ENCODE data around the gene KPNB1.

KPNB1 gene

DNA sequence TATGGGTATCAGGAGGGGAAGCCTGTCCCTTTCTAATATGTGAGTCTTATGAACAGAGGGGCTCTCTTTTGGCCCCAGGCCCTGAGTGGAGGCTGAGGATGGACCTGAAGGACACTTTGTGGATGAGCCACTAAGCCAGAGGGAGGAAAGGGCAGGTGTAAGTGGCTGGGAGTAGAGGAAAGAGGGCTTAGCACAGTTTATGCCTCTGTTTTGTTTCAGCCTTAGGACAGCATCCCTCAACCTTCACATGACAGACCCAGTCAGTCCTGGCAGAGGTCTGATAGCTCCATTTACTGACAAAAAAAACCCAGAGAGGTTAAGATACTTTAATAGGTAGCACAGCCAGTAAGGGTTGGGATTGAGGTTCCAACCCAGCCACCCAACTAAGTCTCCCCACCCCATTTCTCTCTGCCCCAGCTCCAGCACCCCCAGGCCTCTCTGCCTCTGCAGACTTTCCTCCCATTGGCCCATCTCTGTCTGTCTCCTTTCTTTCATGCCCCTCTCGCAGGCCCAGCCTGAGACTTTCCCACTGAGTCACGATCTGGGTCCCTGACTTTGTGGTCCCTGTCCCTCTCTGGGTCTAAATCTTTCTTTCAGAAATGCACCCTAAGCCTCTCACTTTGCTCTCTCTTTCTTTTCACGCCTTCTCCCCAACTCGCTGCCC, 78.6 kb downstream of the KPNB1 start:
- no peak overlapping the region for H3K4me3 ChIP-seq (ENCODE audit: insufficient read depth, low read depth, low read length, poor library complexity, severe bottlenecking)
- no peak for DNase-seq
- peaks cover 7% of the 10 kb centered on the region for H3K4me1 ChIP-seq (ENCODE audit: control insufficient read depth, insufficient read depth, low read length, poor library complexity, severe bottlenecking)
- no peaks in the 10 kb centered on the region for H3K9me3 ChIP-seq (ENCODE audit: control insufficient read depth, low read length)
- H3K27ac ChIP-seq (ENCODE audit: insufficient read depth, low read length, poor library complexity, severe bottlenecking) = no peak overlapping the region
- H3K36me3 ChIP-seq (ENCODE audit: control insufficient read depth, insufficient read depth, low read length) = no peaks in the 10 kb centered on the region
- no peaks in the 10 kb centered on the region for H3K27me3 ChIP-seq (replicated peaks; ENCODE audit: control insufficient read depth, insufficient read depth, low read length, poor library complexity, severe bottlenecking)

- H3K4me1 ChIP-seq (ENCODE audit: control insufficient read depth, insufficient read depth, low read length, poor library complexity, severe bottlenecking) = peaks cover 10% of the 10 kb centered on the region
- no peaks in the 10 kb centered on the region for H3K9me3 ChIP-seq (ENCODE audit: control insufficient read depth, low read length)
- H3K27me3 ChIP-seq (replicated peaks; ENCODE audit: control insufficient read depth, insufficient read depth, low read length, poor library complexity, severe bottlenecking) = no peaks in the 10 kb centered on the region
- DNase-seq = no peak
- no peaks in the 10 kb centered on the region for H3K36me3 ChIP-seq (ENCODE audit: control insufficient read depth, insufficient read depth, low read length)
- no peak overlapping the region for H3K27ac ChIP-seq (ENCODE audit: insufficient read depth, low read length, poor library complexity, severe bottlenecking)
- no peak overlapping the region for H3K4me3 ChIP-seq (ENCODE audit: insufficient read depth, low read depth, low read length, poor library complexity, severe bottlenecking)
Measured at GRCh38 chr17:47729476-47729875, 79.8 kb downstream of the KPNB1 start.

DNA sequence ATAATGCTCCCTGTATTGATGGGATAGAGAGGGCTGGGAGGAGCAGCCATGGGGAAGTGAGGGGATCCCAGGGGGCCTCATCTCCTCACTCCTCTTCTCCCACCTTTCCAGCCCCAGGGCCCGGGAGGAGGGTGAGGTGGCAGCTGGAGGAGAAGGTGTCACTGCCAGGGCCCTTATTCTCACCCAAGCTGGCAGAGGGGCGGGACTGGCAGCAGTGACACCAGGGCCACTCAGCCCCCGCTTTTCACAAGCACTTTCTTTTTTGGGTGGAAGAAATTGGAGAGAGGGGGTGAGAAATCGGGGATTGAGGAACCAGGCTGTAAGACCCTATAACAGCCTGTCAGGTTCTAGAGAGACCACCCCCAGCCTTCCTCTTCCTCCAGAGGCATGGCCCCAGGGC, 81.0 kb downstream of the KPNB1 start:
- H3K4me3 ChIP-seq (ENCODE audit: insufficient read depth, low read depth, low read length, poor library complexity, severe bottlenecking) = no peak overlapping the region
- no peak overlapping the region for H3K27ac ChIP-seq (ENCODE audit: insufficient read depth, low read length, poor library complexity, severe bottlenecking)
- H3K27me3 ChIP-seq (replicated peaks; ENCODE audit: control insufficient read depth, insufficient read depth, low read length, poor library complexity, severe bottlenecking) = no peaks in the 10 kb centered on the region
- no peaks in the 10 kb centered on the region for H3K36me3 ChIP-seq (ENCODE audit: control insufficient read depth, insufficient read depth, low read length)
- no peak for DNase-seq
- H3K4me1 ChIP-seq (ENCODE audit: control insufficient read depth, insufficient read depth, low read length, poor library complexity, severe bottlenecking) = peaks cover 10% of the 10 kb centered on the region
- no peaks in the 10 kb centered on the region for H3K9me3 ChIP-seq (ENCODE audit: control insufficient read depth, low read length)

DNA sequence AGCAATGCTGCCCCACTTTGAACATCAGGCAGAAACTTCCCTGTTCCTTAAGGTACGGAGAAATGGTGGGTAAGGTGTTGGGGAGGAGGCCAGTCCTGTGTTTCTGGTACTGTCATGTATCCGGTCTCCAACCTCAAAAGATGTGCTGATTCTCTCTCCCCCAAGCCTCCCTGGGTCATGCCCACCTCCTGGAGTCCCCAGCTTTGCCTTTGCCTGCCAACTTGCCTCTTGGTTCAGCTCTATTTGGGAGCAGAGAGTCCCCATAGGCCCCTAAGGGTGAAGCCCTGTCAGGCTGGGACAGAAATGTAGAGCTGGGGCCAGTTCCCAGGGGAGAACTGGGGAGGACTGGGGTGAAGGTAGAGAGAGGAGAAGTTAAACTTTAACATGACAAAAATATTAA, 81.7 kb downstream of the KPNB1 start:
- Histone ChIP-seq H3K36me3 (ENCODE audit: control insufficient read depth, insufficient read depth, low read length) (no peaks in the 10 kb centered on the region), H3K4me3 (ENCODE audit: insufficient read depth, low read depth, low read length, poor library complexity, severe bottlenecking) (no peak overlapping the region), H3K27ac (ENCODE audit: insufficient read depth, low read length, poor library complexity, severe bottlenecking) (no peak overlapping the region), H3K27me3 (replicated peaks; ENCODE audit: control insufficient read depth, insufficient read depth, low read length, poor library complexity, severe bottlenecking) (no peaks in the 10 kb centered on the region), H3K4me1 (ENCODE audit: control insufficient read depth, insufficient read depth, low read length, poor library complexity, severe bottlenecking) (peaks cover 10% of the 10 kb centered on the region), H3K9me3 (ENCODE audit: control insufficient read depth, low read length) (no peaks in the 10 kb centered on the region)
- DNase-seq = no peak

DNA sequence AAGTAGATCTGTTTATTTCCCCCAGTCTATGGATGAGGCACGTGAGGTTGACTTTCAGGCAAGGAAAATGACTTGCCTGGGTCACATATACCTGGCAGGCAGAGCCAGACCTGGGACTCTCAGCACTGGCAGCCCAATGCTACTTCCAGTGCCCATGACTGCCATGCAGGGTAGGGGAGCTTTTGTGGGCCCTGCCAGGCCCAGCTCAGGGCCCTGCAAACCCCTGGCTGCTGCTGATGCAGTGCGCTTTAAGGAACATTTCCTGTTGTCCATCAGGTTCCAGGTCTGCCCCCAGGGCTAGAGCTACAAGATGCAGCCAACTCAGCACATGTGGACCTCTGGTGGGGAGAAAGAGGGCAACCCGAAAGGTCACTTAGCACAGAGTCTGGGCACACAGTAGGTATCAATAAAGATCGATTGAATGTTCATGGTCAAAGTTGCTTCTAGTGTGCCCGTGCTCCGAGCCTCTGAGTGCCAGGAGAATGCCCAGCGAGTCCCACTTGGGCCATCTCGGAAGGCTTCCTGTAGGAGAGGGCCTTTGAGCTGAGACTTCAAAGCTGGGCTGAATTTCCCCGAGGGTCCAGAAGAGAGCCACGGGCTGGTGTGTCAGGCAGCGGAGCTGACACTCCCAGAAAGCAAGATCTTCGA, 82.8 kb downstream of the KPNB1 start:
- peak overlapping the region; percentile 60 for H3K4me3 ChIP-seq (ENCODE audit: insufficient read depth, low read depth, low read length, poor library complexity, severe bottlenecking)
- DNase-seq = no peak
- no peaks in the 10 kb centered on the region for H3K9me3 ChIP-seq (ENCODE audit: control insufficient read depth, low read length)
- H3K36me3 ChIP-seq (ENCODE audit: control insufficient read depth, insufficient read depth, low read length) = no peaks in the 10 kb centered on the region
- H3K27me3 ChIP-seq (replicated peaks; ENCODE audit: control insufficient read depth, insufficient read depth, low read length, poor library complexity, severe bottlenecking) = no peaks in the 10 kb centered on the region
- H3K27ac ChIP-seq (ENCODE audit: insufficient read depth, low read length, poor library complexity, severe bottlenecking) = peak overlapping the region; percentile 60
- H3K4me1 ChIP-seq (ENCODE audit: control insufficient read depth, insufficient read depth, low read length, poor library complexity, severe bottlenecking) = peaks cover 10% of the 10 kb centered on the region

- Histone ChIP-seq H3K9me3 (ENCODE audit: control insufficient read depth, low read length) (no peaks in the 10 kb centered on the region), H3K27ac (ENCODE audit: insufficient read depth, low read length, poor library complexity, severe bottlenecking) (peak within 1 kb of the TSS; percentile 60), H3K27me3 (replicated peaks; ENCODE audit: control insufficient read depth, insufficient read depth, low read length, poor library complexity, severe bottlenecking) (no peaks in the 10 kb centered on the region), H3K4me1 (ENCODE audit: control insufficient read depth, insufficient read depth, low read length, poor library complexity, severe bottlenecking) (peaks cover 10% of the 10 kb centered on the region), H3K36me3 (ENCODE audit: control insufficient read depth, insufficient read depth, low read length) (no peaks in the 10 kb centered on the region), H3K4me3 (ENCODE audit: insufficient read depth, low read depth, low read length, poor library complexity, severe bottlenecking) (peak within 1 kb of the TSS; percentile 60)
- peak; percentile 82 to 85 (median 85) for DNase-seq
Measured at GRCh38 chr17:47733047-47733673, 83.4 kb downstream of the KPNB1 start, which contains the start of gene TBX21. TSS of gene TBX21 (plus strand) at chr17:47733236. CDS start at chr17:47733455, 219 bp downstream.

DNA sequence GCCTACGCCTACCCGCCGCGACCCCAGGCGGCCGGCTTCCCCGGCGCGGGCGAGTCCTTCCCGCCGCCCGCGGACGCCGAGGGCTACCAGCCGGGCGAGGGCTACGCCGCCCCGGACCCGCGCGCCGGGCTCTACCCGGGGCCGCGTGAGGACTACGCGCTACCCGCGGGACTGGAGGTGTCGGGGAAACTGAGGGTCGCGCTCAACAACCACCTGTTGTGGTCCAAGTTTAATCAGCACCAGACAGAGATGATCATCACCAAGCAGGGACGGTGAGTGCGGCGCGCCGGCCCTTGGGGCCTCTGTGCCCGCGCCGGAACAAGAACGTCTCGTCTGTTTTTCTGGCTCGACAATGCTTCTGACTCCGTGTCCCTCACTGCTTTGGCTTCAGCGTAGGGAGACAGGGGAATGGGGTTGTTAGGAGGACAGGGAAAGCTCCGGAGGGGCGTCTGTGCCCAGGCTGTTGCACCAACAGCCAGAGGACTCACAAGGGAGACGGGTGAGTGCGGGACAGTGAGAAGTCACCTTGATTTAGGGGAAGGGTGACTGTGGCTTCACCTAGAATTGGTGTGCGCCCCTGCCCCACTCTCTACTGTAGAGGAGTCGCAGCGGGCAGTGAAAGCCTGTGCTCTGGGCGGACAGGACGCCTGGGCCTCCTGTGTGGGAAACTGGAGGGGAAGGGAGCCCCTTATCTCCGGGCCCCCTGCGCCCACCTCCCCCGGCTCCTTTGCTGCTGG, 84.1 kb downstream of the KPNB1 start:
- Histone ChIP-seq H3K4me1 (ENCODE audit: control insufficient read depth, insufficient read depth, low read length, poor library complexity, severe bottlenecking) (peaks cover 10% of the 10 kb centered on the region), H3K4me3 (ENCODE audit: insufficient read depth, low read depth, low read length, poor library complexity, severe bottlenecking) (peak overlapping the region; percentile 60), H3K9me3 (ENCODE audit: control insufficient read depth, low read length) (no peaks in the 10 kb centered on the region), H3K27ac (ENCODE audit: insufficient read depth, low read length, poor library complexity, severe bottlenecking) (peak overlapping the region; percentile 60), H3K36me3 (ENCODE audit: control insufficient read depth, insufficient read depth, low read length) (no peaks in the 10 kb centered on the region), H3K27me3 (replicated peaks; ENCODE audit: control insufficient read depth, insufficient read depth, low read length, poor library complexity, severe bottlenecking) (no peaks in the 10 kb centered on the region)
- no peak for DNase-seq

GRCh38 chr17:47735139-47735464, 85.4 kb downstream of the KPNB1 start:
- H3K27ac ChIP-seq (ENCODE audit: insufficient read depth, low read length, poor library complexity, severe bottlenecking) = peak overlapping the region; percentile 60
- no peaks in the 10 kb centered on the region for H3K27me3 ChIP-seq (replicated peaks; ENCODE audit: control insufficient read depth, insufficient read depth, low read length, poor library complexity, severe bottlenecking)
- H3K4me3 ChIP-seq (ENCODE audit: insufficient read depth, low read depth, low read length, poor library complexity, severe bottlenecking) = peak overlapping the region; percentile 60
- no peaks in the 10 kb centered on the region for H3K9me3 ChIP-seq (ENCODE audit: control insufficient read depth, low read length)
- peaks cover 10% of the 10 kb centered on the region for H3K4me1 ChIP-seq (ENCODE audit: control insufficient read depth, insufficient read depth, low read length, poor library complexity, severe bottlenecking)
- no peaks in the 10 kb centered on the region for H3K36me3 ChIP-seq (ENCODE audit: control insufficient read depth, insufficient read depth, low read length)
- no peak for DNase-seq

Data from effector memory CD4-positive, alpha-beta T cell (primary cell).